GM23338 (cell line): ENCODE results near the gene GRK7. TPM values are rescaled to one million over a fixed set of nuclear protein-coding genes. Genes with fewer than 3 reads are reported as not detected.

Source experiments
- ATAC-seq: fragments of 200-7000 bp; cut with Tn5 transposase; 3 replicates; pipeline ENCODE4 v1.9.1; 2020
- DNase-seq: peaks from one replicate; pipeline ENCODE4 v3.0.0-alpha.2; 2015; ENCODE audit warnings: low spot score
- H2AFZ ChIP-seq: fragments of 200-600 bp; sonication (generic); 2 replicates; pipeline ENCODE4 v1.8.0; 2016; ENCODE audit warnings: antibody characterized with exemption, mild to moderate bottlenecking, moderate library complexity
- H3F3A ChIP-seq: fragments of 200-600 bp; sonication (generic); replicated peaks from 2 replicates; pipeline ENCODE4 v1.8.0; 2017; ENCODE audit warnings: antibody characterized with exemption, mixed run types, low read depth
- H3K27ac ChIP-seq: fragments of 200-600 bp; sonication (generic); 2 replicates; pipeline ENCODE4 v1.6.1; 2016; ENCODE audit warnings: low read depth
- H3K27me3 ChIP-seq: fragments of 200-600 bp; sonication (generic); 2 replicates; pipeline ENCODE4 v1.8.0; 2016; ENCODE audit warnings: mild to moderate bottlenecking, mixed run types, moderate library complexity; ENCODE audit not compliant: insufficient read depth
- H3K36me3 ChIP-seq: fragments of 200-600 bp; sonication (generic); 2 replicates; pipeline ENCODE4 v1.8.0; 2016; ENCODE audit warnings: mild to moderate bottlenecking; ENCODE audit not compliant: insufficient read depth
- H3K4me1 ChIP-seq: fragments of 200-600 bp; sonication (generic); 2 replicates; pipeline ENCODE4 v1.8.0; 2016; ENCODE audit warnings: mild to moderate bottlenecking, moderate library complexity; ENCODE audit not compliant: insufficient read depth
- H3K4me2 ChIP-seq: fragments of 200-600 bp; sonication (generic); 2 replicates; pipeline ENCODE4 v1.7.1; 2017; ENCODE audit warnings: mixed run types
- H3K4me3 ChIP-seq: fragments of 200-600 bp; sonication (generic); 2 replicates; pipeline ENCODE4 v1.6.1; 2016; ENCODE audit warnings: mixed run types
- H3K79me2 ChIP-seq: fragments of 200-600 bp; sonication (generic); replicated peaks from 2 replicates; pipeline ENCODE4 v1.8.0; 2017; ENCODE audit warnings: mild to moderate bottlenecking; ENCODE audit not compliant: insufficient read depth
- H3K9me2 ChIP-seq: fragments of 200-600 bp; sonication (generic); 2 replicates; pipeline ENCODE4 v1.8.0; 2017; ENCODE audit not compliant: insufficient read depth
- H4K20me1 ChIP-seq: fragments of 200-600 bp; sonication (generic); replicated peaks from 2 replicates; pipeline ENCODE4 v1.8.0; 2017; ENCODE audit warnings: mild to moderate bottlenecking; ENCODE audit not compliant: insufficient read depth
- H3K27ac Mint-ChIP-seq: 2 replicates; pipeline ENCODE4 v1.8.0; 2020; ENCODE audit warnings: inconsistent platforms, mild to moderate bottlenecking, moderate library complexity, mixed read lengths
- H3K27me3 Mint-ChIP-seq: 3 replicates; pipeline ENCODE4 v1.8.0; 2022; ENCODE audit warnings: low read depth, mild to moderate bottlenecking, moderate library complexity, mixed read lengths, inconsistent platforms; ENCODE audit not compliant: insufficient read depth, poor library complexity
- H3K36me3 Mint-ChIP-seq: 3 replicates; pipeline ENCODE4 v1.8.0; 2021; ENCODE audit warnings: low read depth, mild to moderate bottlenecking, inconsistent platforms, moderate library complexity, mixed read lengths
- H3K4me1 Mint-ChIP-seq: 3 replicates; pipeline ENCODE4 v1.8.0; 2020; ENCODE audit warnings: mild to moderate bottlenecking, inconsistent platforms, mixed read lengths
- H3K4me3 Mint-ChIP-seq: 3 replicates; pipeline ENCODE4 v1.8.0; 2021; ENCODE audit warnings: moderate library complexity, mild to moderate bottlenecking, inconsistent platforms, mixed read lengths
- H3K9me3 Mint-ChIP-seq: 3 replicates; pipeline ENCODE4 v1.8.0; 2020; ENCODE audit warnings: moderate library complexity, mild to moderate bottlenecking, inconsistent platforms, mixed read lengths
- EZH2 ChIP-seq: fragments of 200-600 bp; sonication (generic); IDR thresholded peaks from one replicate; pipeline ENCODE4 v1.8.0; 2017; ENCODE audit warnings: antibody characterized with exemption, mild to moderate bottlenecking, low read depth; ENCODE audit not compliant: unreplicated experiment
- JUNB ChIP-seq: IDR thresholded peaks from one replicate; pipeline ENCODE4 v1.6.1; 2016; ENCODE audit warnings: antibody characterized with exemption; ENCODE audit not compliant: unreplicated experiment
- NANOG ChIP-seq: IDR thresholded peaks from 2 replicates; pipeline ENCODE4 v1.6.1; 2016; ENCODE audit warnings: antibody characterized with exemption, borderline replicate concordance
- POLR2AphosphoS5 ChIP-seq: IDR thresholded peaks from 2 replicates; pipeline ENCODE4 v1.6.1; 2016; ENCODE audit warnings: antibody characterized with exemption, low read depth
- ZNF114 ChIP-seq: fragments of 250-450 bp; sonication (Bioruptor Pico); IDR thresholded peaks from 2 replicates; pipeline ENCODE4 v1.5.0; 2020; ENCODE audit warnings: mild to moderate bottlenecking, moderate library complexity
- ZNF462 ChIP-seq: fragments of 250-450 bp; sonication (Bioruptor Pico); IDR thresholded peaks from 2 replicates; pipeline ENCODE4 v1.5.0; 2020; ENCODE audit warnings: mild to moderate bottlenecking, moderate library complexity
- polyA plus RNA-seq: library from polyadenylated mRNA; unstranded; fragments of >200 nt; fragmentation: Nextera tagmentation; extraction: Ambion mirVana; gene quantifications from 2 replicates; pipeline ENCODE4 v1.2.1, GENCODE V29; 2016
- total RNA-seq: library from RNA; depleted of rRNA; stranded (reverse); fragments of >200 nt; shearing (Covaris generic); gene quantifications from 2 replicates; pipeline ENCODE4 v1.2.3, GENCODE V29; 2014

Gene GRK7
- total and polyA plus RNA-seq, 2 experiments from 2014 or later, result not detected

DNA sequence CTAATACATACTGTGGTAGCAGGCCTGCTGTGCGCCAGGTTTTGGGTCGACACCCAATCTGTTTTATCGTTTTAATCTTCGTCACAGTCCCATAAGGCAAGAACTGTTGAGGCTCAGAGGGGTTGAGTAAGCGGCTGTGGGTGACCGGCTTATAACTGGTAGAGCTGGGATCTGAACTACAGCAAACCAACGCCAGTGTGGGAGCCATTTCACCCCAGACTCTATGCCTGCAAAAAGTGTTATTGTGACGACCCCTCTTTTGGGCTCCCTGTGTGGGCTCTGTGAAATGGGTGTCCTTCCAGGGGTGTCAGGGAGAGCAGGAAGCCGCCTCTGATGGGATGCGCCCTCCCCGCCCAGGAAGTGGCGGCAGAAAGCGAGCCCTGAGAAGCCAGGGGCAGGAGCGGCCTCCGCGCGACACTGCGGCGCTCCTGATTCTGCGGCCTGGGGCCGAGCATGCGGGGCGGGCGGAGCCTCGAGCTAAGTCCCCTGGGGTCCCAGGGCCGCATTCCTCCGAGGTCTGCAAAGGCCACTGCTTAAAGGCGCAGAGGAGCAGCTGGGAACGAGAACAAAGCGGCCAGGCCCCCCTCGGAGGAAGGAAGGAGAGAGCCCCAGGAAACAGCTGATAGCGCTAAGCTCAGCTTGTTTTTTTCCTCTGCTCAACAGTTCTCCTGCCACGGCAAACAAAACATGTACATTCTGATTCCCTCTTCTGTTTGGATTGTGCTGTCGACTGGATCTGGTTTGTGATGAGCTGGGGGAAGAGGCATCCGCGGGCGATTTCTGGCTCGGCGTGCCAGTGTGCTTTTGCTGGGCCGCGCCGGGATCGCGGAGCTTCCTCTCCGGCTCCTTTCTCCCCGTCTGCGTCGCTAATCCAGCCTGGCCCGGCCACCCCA lies 33.9 kb downstream of the GRK7 start:
- Histone ChIP-seq H3K4me2 (peak overlapping the region; percentile 74), H3K9me2 (no peaks in the 10 kb centered on the region), H3K4me3 (peak overlapping the region; percentile 50), H3K27me3 (peaks cover 25% of the 10 kb centered on the region), H2AFZ (peak overlapping the region; percentile 97), H3K4me1 (peaks cover 15% of the 10 kb centered on the region), H4K20me1 (no peaks in the 10 kb centered on the region), H3K27ac (no peak overlapping the region), H3K79me2 (no peaks in the 10 kb centered on the region), H3K36me3 (no peaks in the 10 kb centered on the region), H3F3A (no peaks in the 10 kb centered on the region)
- H3K9me3 Mint-ChIP-seq, result peaks cover 10% of the 10 kb centered on the region
- ATAC-seq, result peak; percentile 93
- peak overlapping the region; percentile 77 for H3K4me3 Mint-ChIP-seq
- H3K36me3 Mint-ChIP-seq, result peaks cover 6% of the 10 kb centered on the region; the same call in 2 of the 3 replicates
- H3K27ac Mint-ChIP-seq, result peak overlapping the region; percentile 72
- peaks cover 31% of the 10 kb centered on the region for H3K4me1 Mint-ChIP-seq
- DNase-seq, result peak; percentile 96
- TF ChIP-seq POLR2AphosphoS5, result peak; percentile 51
- no peak for TF ChIP-seq JUNB
- peaks cover 16% of the 10 kb centered on the region for H3K27me3 Mint-ChIP-seq

GRCh38 chr3:141797819-141798447 lies 34.7 kb downstream of the GRK7 start:
- Mint-ChIP-seq H3K4me1 (peaks cover 31% of the 10 kb centered on the region), H3K36me3 (peaks cover 6% of the 10 kb centered on the region; the same call in 2 of the 3 replicates), H3K4me3 (peak overlapping the region; percentile 77), H3K27me3 (peaks cover 16% of the 10 kb centered on the region), H3K9me3 (peaks cover 10% of the 10 kb centered on the region), H3K27ac (peak overlapping the region; percentile 72)
- peak overlapping the region; percentile 50 for H3K4me3 ChIP-seq
- ATAC-seq (peak; percentile 1; the same call in 2 of the 3 replicates), DNase-seq (no peak)
- TF ChIP-seq EZH2 (no peak), POLR2AphosphoS5 (no peak), NANOG (no peak), ZNF462 (CRISPR knock-in tag) (no peak), ZNF114 (CRISPR knock-in tag) (no peak)
- H3K79me2 ChIP-seq, result no peaks in the 10 kb centered on the region
- H3K27ac ChIP-seq, result no peak overlapping the region
- H3K36me3 ChIP-seq, result no peaks in the 10 kb centered on the region
- no peaks in the 10 kb centered on the region for H4K20me1 ChIP-seq
- peak overlapping the region; percentile 97 for H2AFZ ChIP-seq
- H3K4me2 ChIP-seq, result peak overlapping the region; percentile 74
- H3K27me3 ChIP-seq, result peaks cover 25% of the 10 kb centered on the region
- H3K9me2 ChIP-seq, result no peaks in the 10 kb centered on the region
- H3K4me1 ChIP-seq, result peaks cover 15% of the 10 kb centered on the region
- H3F3A ChIP-seq, result no peaks in the 10 kb centered on the region
